GM19452 (cell line): ENCODE data around the gene PRSS2.

Source experiments
- ATAC-seq: cut with Tn5 transposase; IDR thresholded peaks from one replicate; pipeline ENCODE4 v1.9.1; 2021; ENCODE audit not compliant: unreplicated experiment

The PRSS2 gene

DNA sequence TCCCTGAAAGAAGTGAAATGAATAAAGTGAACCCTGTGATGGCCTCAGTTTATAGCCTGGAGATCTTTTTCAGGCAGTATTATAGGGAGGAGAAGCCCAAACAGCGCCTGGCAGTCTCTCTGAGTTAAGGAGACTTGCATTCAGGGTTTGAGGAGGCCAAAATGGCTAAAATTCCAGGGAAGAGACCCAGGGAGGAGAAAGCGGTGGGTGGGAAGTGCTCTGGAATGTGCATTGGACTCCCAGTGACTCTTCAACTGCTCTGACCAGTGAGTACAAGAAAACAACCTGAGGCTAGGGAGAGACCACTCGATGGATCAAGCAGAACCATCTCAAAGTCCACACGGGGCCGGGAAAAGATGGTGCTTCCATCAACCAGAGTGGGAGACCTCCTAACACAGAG lies 48.8 kb downstream of the PRSS2 start:
- ATAC-seq, result no peak

- no peak for ATAC-seq
Observed at GRCh38 chr7:142822714-142823113, 51.9 kb downstream of the PRSS2 start.
